ENCODE results near the gene LEKR1.
A peak's percentile ranks its signal among the peaks of the same experiment; 100 is the strongest.

Gene LEKR1

GRCh38 chr3:156826144-156826895 lies at the start of gene LEKR1 (continued):
- TF ChIP-seq ATF2 (tag by site-specific recombination; IDR thresholded peaks at IDR 0.05; ENCODE audit: low read depth) (no peak), SP7 (tag by site-specific recombination; IDR thresholded peaks at IDR 0.05) (peak; percentile 56; the same call in 1 of the 2 replicates), ZFP69B (tag by site-specific recombination; IDR thresholded peaks at IDR 0.05) (0 out of 2 replicates have a peak, but pooled peaks have one; percentile 19), ZNF555 (tag by site-specific recombination; conservative IDR thresholded peaks at IDR 0.05) (no peak), ZNF341 (tag by site-specific recombination; IDR thresholded peaks at IDR 0.05; ENCODE audit: low read depth) (peak; percentile 89), ZBTB26 (tag by site-specific recombination; optimal IDR thresholded peaks at IDR 0.05) (peak; percentile 90), ZNF354C (tag by site-specific recombination; IDR thresholded peaks at IDR 0.05; ENCODE audit: borderline replicate concordance, low read depth) (no peak), ZNF335 (tag by site-specific recombination; conservative IDR thresholded peaks at IDR 0.05) (peak; percentile 43), ZSCAN30 (tag by site-specific recombination; IDR thresholded peaks at IDR 0.05) (peak; percentile 82), ZNF623 (tag by site-specific recombination; IDR thresholded peaks at IDR 0.05) (no peak)

DNA sequence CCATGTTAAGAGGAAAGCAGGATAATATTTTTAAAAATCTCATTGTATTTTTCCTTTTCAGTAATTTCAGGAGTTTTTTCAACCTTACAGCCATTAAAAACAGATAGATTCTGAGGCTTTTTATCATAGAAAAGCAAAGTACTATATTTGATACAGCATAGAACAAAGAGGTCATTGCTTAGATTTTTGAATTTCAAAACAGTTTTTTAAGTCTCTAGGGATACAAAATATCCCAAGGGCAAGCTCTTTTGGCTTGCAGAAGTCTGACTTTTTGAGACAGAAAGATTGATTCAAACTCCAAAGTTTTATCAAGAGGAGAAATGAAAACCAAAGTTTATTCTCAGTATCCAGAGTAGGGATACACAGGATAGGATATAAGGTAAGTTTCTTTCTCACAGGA lies 49.3 kb upstream of the LEKR1 start:
- 0 out of 2 replicates have a peak, but pooled peaks cover 2% of the 10 kb centered on the region for H3K4me1 ChIP-seq (ENCODE audit: control insufficient read depth, insufficient read depth, low read length)
- POLR2A ChIA-PET: no interaction called here
- CTCF ChIA-PET: no interaction called here
- H3K9me3 ChIP-seq (ENCODE audit: control insufficient read depth, insufficient read depth, low read depth, low read length): no peaks in the 10 kb centered on the region
- no peak overlapping the region for H3K4me3 ChIP-seq (ENCODE audit: low read depth, low read length)
- H3K27ac ChIP-seq (ENCODE audit: extremely low read depth, low read depth, low read length): no peak overlapping the region
- no peaks in the 10 kb centered on the region for H3K36me3 ChIP-seq (ENCODE audit: control insufficient read depth in 2 of 2, insufficient read depth in 1 of 2, low read length in 2 of 2)
- TF ChIP-seq, protein P1, sequence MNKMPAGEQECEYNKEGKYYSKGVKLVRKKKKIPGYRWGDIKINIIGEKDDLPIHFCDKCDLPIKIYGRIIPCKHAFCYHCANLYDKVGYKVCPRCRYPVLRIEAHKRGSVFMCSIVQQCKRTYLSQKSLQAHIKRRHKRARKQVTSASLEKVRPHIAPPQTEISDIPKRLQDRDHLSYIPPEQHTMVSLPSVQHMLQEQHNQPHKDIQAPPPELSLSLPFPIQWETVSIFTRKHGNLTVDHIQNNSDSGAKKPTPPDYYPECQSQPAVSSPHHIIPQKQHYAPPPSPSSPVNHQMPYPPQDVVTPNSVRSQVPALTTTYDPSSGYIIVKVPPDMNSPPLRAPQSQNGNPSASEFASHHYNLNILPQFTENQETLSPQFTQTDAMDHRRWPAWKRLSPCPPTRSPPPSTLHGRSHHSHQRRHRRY (tag by site-specific recombination; IDR thresholded peaks at IDR 0.05): no peak
- TF ChIP-seq ZNF23 (tag by site-specific recombination; IDR thresholded peaks at IDR 0.05; ENCODE audit: borderline replicate concordance): no peak
- TF ChIP-seq, protein P2, sequence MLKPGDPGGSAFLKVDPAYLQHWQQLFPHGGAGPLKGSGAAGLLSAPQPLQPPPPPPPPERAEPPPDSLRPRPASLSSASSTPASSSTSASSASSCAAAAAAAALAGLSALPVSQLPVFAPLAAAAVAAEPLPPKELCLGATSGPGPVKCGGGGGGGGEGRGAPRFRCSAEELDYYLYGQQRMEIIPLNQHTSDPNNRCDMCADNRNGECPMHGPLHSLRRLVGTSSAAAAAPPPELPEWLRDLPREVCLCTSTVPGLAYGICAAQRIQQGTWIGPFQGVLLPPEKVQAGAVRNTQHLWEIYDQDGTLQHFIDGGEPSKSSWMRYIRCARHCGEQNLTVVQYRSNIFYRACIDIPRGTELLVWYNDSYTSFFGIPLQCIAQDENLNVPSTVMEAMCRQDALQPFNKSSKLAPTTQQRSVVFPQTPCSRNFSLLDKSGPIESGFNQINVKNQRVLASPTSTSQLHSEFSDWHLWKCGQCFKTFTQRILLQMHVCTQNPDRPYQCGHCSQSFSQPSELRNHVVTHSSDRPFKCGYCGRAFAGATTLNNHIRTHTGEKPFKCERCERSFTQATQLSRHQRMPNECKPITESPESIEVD (tag by site-specific recombination; IDR thresholded peaks at IDR 0.05): no peak
- TF ChIP-seq KLF1 (tag by site-specific recombination; IDR thresholded peaks at IDR 0.05): no peak
- no peak for TF ChIP-seq ZNF211 (tag by site-specific recombination; IDR thresholded peaks at IDR 0.05; ENCODE audit: low read depth)
- TF ChIP-seq ZNF169 (tag by site-specific recombination; IDR thresholded peaks at IDR 0.05): no peak
- TF ChIP-seq ZFP3 (tag by site-specific recombination; IDR thresholded peaks at IDR 0.05; ENCODE audit: low read depth): no peak
- TF ChIP-seq ZNF626 (tag by site-specific recombination; IDR thresholded peaks at IDR 0.05): no peak
- TF ChIP-seq, protein P3, sequence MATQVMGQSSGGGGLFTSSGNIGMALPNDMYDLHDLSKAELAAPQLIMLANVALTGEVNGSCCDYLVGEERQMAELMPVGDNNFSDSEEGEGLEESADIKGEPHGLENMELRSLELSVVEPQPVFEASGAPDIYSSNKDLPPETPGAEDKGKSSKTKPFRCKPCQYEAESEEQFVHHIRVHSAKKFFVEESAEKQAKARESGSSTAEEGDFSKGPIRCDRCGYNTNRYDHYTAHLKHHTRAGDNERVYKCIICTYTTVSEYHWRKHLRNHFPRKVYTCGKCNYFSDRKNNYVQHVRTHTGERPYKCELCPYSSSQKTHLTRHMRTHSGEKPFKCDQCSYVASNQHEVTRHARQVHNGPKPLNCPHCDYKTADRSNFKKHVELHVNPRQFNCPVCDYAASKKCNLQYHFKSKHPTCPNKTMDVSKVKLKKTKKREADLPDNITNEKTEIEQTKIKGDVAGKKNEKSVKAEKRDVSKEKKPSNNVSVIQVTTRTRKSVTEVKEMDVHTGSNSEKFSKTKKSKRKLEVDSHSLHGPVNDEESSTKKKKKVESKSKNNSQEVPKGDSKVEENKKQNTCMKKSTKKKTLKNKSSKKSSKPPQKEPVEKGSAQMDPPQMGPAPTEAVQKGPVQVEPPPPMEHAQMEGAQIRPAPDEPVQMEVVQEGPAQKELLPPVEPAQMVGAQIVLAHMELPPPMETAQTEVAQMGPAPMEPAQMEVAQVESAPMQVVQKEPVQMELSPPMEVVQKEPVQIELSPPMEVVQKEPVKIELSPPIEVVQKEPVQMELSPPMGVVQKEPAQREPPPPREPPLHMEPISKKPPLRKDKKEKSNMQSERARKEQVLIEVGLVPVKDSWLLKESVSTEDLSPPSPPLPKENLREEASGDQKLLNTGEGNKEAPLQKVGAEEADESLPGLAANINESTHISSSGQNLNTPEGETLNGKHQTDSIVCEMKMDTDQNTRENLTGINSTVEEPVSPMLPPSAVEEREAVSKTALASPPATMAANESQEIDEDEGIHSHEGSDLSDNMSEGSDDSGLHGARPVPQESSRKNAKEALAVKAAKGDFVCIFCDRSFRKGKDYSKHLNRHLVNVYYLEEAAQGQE (tag by site-specific recombination; IDR thresholded peaks at IDR 0.05): no peak
- TF ChIP-seq ZNF830 (tag by site-specific recombination; IDR thresholded peaks at IDR 0.05; ENCODE audit: low read depth): no peak
- TF ChIP-seq ZNF366 (tag by site-specific recombination; conservative IDR thresholded peaks at IDR 0.05): no peak
- TF ChIP-seq ZNF561 (tag by site-specific recombination; IDR thresholded peaks at IDR 0.05; ENCODE audit: borderline replicate concordance): no peak
- no peak for TF ChIP-seq TCF7L2 (IDR thresholded peaks at IDR 0.05; ENCODE audit: borderline replicate concordance, low read depth, low read length)
- TF ChIP-seq HOXD13 (CRISPR knock-in tag; IDR thresholded peaks at IDR 0.05; ENCODE audit: borderline replicate concordance): no peak
- TF ChIP-seq PATZ1 (tag by site-specific recombination; IDR thresholded peaks at IDR 0.05): no peak
